ENCODE measurements around the gene OBI1.

- TF ChIP-seq ZNF513 (tag by site-specific recombination; IDR thresholded peaks at IDR 0.05) (no peak), TCF7L2 (IDR thresholded peaks at IDR 0.05; ENCODE audit: borderline replicate concordance, low read depth, low read length) (no peak), CTCF (tag by site-specific recombination; IDR thresholded peaks at IDR 0.05) (no peak), MEIS1 (CRISPR knock-in tag; IDR thresholded peaks at IDR 0.05; ENCODE audit: borderline replicate concordance) (no peak), ZNF580 (tag by site-specific recombination; IDR thresholded peaks at IDR 0.05) (no peak), ZNF311 (tag by site-specific recombination; IDR thresholded peaks at IDR 0.05; ENCODE audit: borderline replicate concordance) (no peak), ZNF121 (tag by site-specific recombination; IDR thresholded peaks at IDR 0.05) (no peak), ZNF768 (tag by site-specific recombination; IDR thresholded peaks at IDR 0.05) (no peak), REST (tag by site-specific recombination; IDR thresholded peaks at IDR 0.05) (no peak), ZNF202 (tag by site-specific recombination; IDR thresholded peaks at IDR 0.05; ENCODE audit: borderline replicate concordance) (no peak), ZBTB6 (tag by site-specific recombination; IDR thresholded peaks at IDR 0.05) (no peak), ZNF704 (tag by site-specific recombination; IDR thresholded peaks at IDR 0.05) (no peak), ZNF596 (tag by site-specific recombination; IDR thresholded peaks at IDR 0.05) (no peak)
Measured at GRCh38 chr13:78701383-78701782, 42.4 kb upstream of the OBI1 start.
